Right lobe of liver (tissue), 6 donors: Measurements from ENCODE around the gene SPRED1. TPM values are rescaled to one million over a fixed set of nuclear protein-coding genes. Genes with fewer than 3 reads are reported as not detected.
A peak's percentile ranks its signal among the peaks of the same experiment; 100 is the strongest.

Experiments used
- ATAC-seq, 4 donors: fragments of 200-7000 bp; cut with Tn5 transposase; one replicate each; pipeline ENCODE4 v1.9.1; 2020; ENCODE audit warnings: mild to moderate bottlenecking in 4 of 4, moderate library complexity in 4 of 4
- DNase-seq, 3 donors: peaks; one replicate each; pipeline ENCODE4 v3.0.0-alpha.2; 2020
- H3K27ac ChIP-seq, 3 donors: fragments of 200-600 bp; one replicate each; pipeline ENCODE4 v1.8.0; 2022
- H3K27me3 ChIP-seq, 2 donors: fragments of 200-600 bp; one replicate each; pipeline ENCODE4 v1.8.0; 2022
- H3K36me3 ChIP-seq, 4 donors: fragments of 200-600 bp; sonication (generic) in 1 of 4; one replicate each; pipeline versions ENCODE4 v1.5.1 to v1.8.0; 2017 to 2022; ENCODE audit warnings: control low read depth in 1 of 4
- H3K4me1 ChIP-seq, 4 donors: fragments of 200-600 bp; sonication (generic) in 1 of 4; one replicate each; pipeline versions ENCODE4 v1.5.1 to v1.8.0; 2017 to 2022; ENCODE audit warnings: control low read depth in 1 of 4
- H3K4me3 ChIP-seq, 3 donors: fragments of 200-600 bp; one replicate each; pipeline ENCODE4 v1.8.0; 2022
- H3K9me3 ChIP-seq, 4 donors: fragments of 200-600 bp; sonication (generic) in 1 of 4; one replicate each; pipeline versions ENCODE4 v1.5.1 to v1.8.0; 2017 to 2022; ENCODE audit warnings: control low read depth in 1 of 4
- CTCF ChIP-seq, 4 donors: fragments of 200-600 bp in 3 of 4; fragments of 450-650 bp in 1 of 4; IDR thresholded peaks; one replicate each; pipeline versions ENCODE4 v1.5.1 to v1.8.0; 2016 to 2022; ENCODE audit warnings: antibody characterized with exemption in 4 of 4, mild to moderate bottlenecking in 2 of 4
- POLR2A ChIP-seq: fragments of 450-650 bp; IDR thresholded peaks from one replicate; pipeline ENCODE4 v1.6.1; 2017; ENCODE audit warnings: antibody characterized with exemption, mild to moderate bottlenecking
- WGBS: methylation state at CpG from one replicate; pipeline ENCODE4 v1.1.6; 2018; ENCODE audit warnings: low coverage, low lambda C conversion rate; ENCODE audit not compliant: insufficient coverage; ENCODE audit errors: missing lambda C conversion rate; 5-methylcytosine and 5-hydroxymethylcytosine counted together
- intact Hi-C, 2 donors: fragments of 100-400 bp; cut with DNase I; formaldehyde crosslinking; loops; one replicate each; pipeline versions ENCODE4 v1.11.2 to v1.14.1; 2022
- total RNA-seq, 6 experiments: library from RNA; depleted of rRNA in 2 of 6; stranded (reverse); fragments of >200 nt in 2 of 6; fragmentation: NEBNext Ultra II Directional in 3 of 6; extraction: Animal tissue kit (Norgen Biotek cat#: 25700) in 3 of 6; gene quantifications; one replicate each; pipeline versions ENCODE4 v1.1.0 to v1.2.4, GENCODE V29; 2016 to 2023
- donor health status: DM: no; HTN: yes; CAD: no.
- donor health status: DM: no; HTN: no; CAD: no.
- donor health status: DM: no; HTN: no; CAD: no.
- donor health status: DM: no; HTN: yes; CAD: no.
- donor health status: DM: no; HTN: yes; CAD: no.

Gene SPRED1
- total RNA-seq, 6 experiments from 2014 or later = 4.5 to 9.6 (median 5.3) TPM

GRCh38 chr15:38389924-38390542 lies 137.4 kb downstream of the SPRED1 start:
- H3K36me3 ChIP-seq = no peaks in the 10 kb centered on the region
- ATAC-seq (peak; percentile 91 to 96 (median 94)), DNase-seq (peak; percentile 57 to 68 (median 57))
- H3K27me3 ChIP-seq = no peaks in the 10 kb centered on the region
- intact Hi-C loops = no loop called here
- TF ChIP-seq CTCF (IDR thresholded peaks at IDR 0.05) (peak; percentile 75 to 90 (median 82)), POLR2A (no peak)
- WGBS = 7% methylated on average over 2 of the region's 3 CpGs
- no peak overlapping the region for H3K27ac ChIP-seq
- H3K4me3 ChIP-seq = no peak overlapping the region
- H3K9me3 ChIP-seq = no peaks in the 10 kb centered on the region
- H3K4me1 ChIP-seq = no peaks in the 10 kb centered on the region

- no peak overlapping the region for H3K27ac ChIP-seq
- intact Hi-C loops = no loop called here
- WGBS = 38% methylated on average over 2 of the region's 2 CpGs
- H3K4me1 ChIP-seq = no peaks in the 10 kb centered on the region
- H3K27me3 ChIP-seq = no peaks in the 10 kb centered on the region
- no peak for DNase-seq
- ATAC-seq = no peak
- TF ChIP-seq POLR2A = no peak
- TF ChIP-seq CTCF (IDR thresholded peaks at IDR 0.05) = no peak
- H3K9me3 ChIP-seq = no peaks in the 10 kb centered on the region
- H3K4me3 ChIP-seq = no peak overlapping the region
- no peaks in the 10 kb centered on the region for H3K36me3 ChIP-seq
These were observed 138.6 kb downstream of the SPRED1 start for GRCh38 chr15:38391191-38391590.

GRCh38 chr15:38398134-38398533 lies 145.5 kb downstream of the SPRED1 start:
- Histone ChIP-seq H3K4me3 (no peak overlapping the region), H3K27ac (no peak overlapping the region), H3K27me3 (no peaks in the 10 kb centered on the region), H3K36me3 (no peaks in the 10 kb centered on the region), H3K9me3 (no peaks in the 10 kb centered on the region), H3K4me1 (peaks cover 0 to 4% (median 0%) of the 10 kb centered on the region in 4 donors)
- 83% methylated on average over 1 of the region's 2 CpGs for WGBS
- no peak for ATAC-seq
- intact Hi-C loops = no loop called here
- DNase-seq = no peak
- TF ChIP-seq POLR2A (no peak), CTCF (IDR thresholded peaks at IDR 0.05) (no peak)

GRCh38 chr15:38401106-38401505 lies 148.5 kb downstream of the SPRED1 start:
- ATAC-seq = no peak
- H3K27ac ChIP-seq = no peak overlapping the region
- H3K27me3 ChIP-seq = no peaks in the 10 kb centered on the region
- WGBS = 60% methylated on average over 6 of the region's 6 CpGs
- no peak for DNase-seq
- intact Hi-C loops = no loop called here
- TF ChIP-seq POLR2A (no peak), CTCF (IDR thresholded peaks at IDR 0.05) (no peak)
- no peaks in the 10 kb centered on the region for H3K36me3 ChIP-seq
- no peaks in the 10 kb centered on the region for H3K9me3 ChIP-seq
- H3K4me1 ChIP-seq = peaks cover 0 to 4% (median 0%) of the 10 kb centered on the region in 4 donors
- H3K4me3 ChIP-seq = no peak overlapping the region
